ENCODE measurements around the gene KLC1.

The KLC1 gene

GRCh38 chr14:103693515-103693914 is 64.5 kb downstream of the KLC1 start:
- no peak for DNase-seq

GRCh38 chr14:103694572-103695026 is 65.6 kb downstream of the KLC1 start:
- no peak for DNase-seq

- no peak for DNase-seq
Measured at GRCh38 chr14:103695296-103696069, 66.5 kb downstream of the KLC1 start.

- DNase-seq: no peak
Measured at GRCh38 chr14:103696070-103696402, 67.0 kb downstream of the KLC1 start.

- no peak for DNase-seq
Measured at GRCh38 chr14:103696466-103697071, 67.6 kb downstream of the KLC1 start.

GRCh38 chr14:103697206-103697602 is 68.2 kb downstream of the KLC1 start:
- DNase-seq: no peak

- DNase-seq: no peak
Measured at GRCh38 chr14:103697603-103698379, 68.8 kb downstream of the KLC1 start.

- DNase-seq: peak; percentile 41
Measured at GRCh38 chr14:103698380-103699260, 69.6 kb downstream of the KLC1 start.

GRCh38 chr14:103699261-103699661 is 70.2 kb downstream of the KLC1 start:
- DNase-seq: no peak

- no peak for DNase-seq
Measured at GRCh38 chr14:103699901-103700752, 71.1 kb downstream of the KLC1 start.

- DNase-seq: no peak
Measured at GRCh38 chr14:103700753-103701490, 71.9 kb downstream of the KLC1 start.

- DNase-seq: no peak
Measured at GRCh38 chr14:103702095-103702494, 73.1 kb downstream of the KLC1 start.

- no peak for DNase-seq
Measured at GRCh38 chr14:103702497-103703432, 73.8 kb downstream of the KLC1 start.

- no peak for DNase-seq
Measured at GRCh38 chr14:103703433-103704385, 74.7 kb downstream of the KLC1 start.

- no peak for DNase-seq
Measured at GRCh38 chr14:103704708-103705107, 75.7 kb downstream of the KLC1 start.

GRCh38 chr14:103705118-103705503 is 76.1 kb downstream of the KLC1 start:
- DNase-seq: no peak

- no peak for DNase-seq
Measured at GRCh38 chr14:103705504-103706284, 76.7 kb downstream of the KLC1 start.

Measured in stimulated activated CD4-positive, alpha-beta T cell treated with anti-CD3 and anti-CD28 coated beads, Interleukin-15, amount 100 ng/mL, for 24 hours (primary cell).